A549 (cell line): Measurements from ENCODE around the gene SRGAP1. TPM values are rescaled to one million over a fixed set of nuclear protein-coding genes. Genes with fewer than 3 reads are reported as not detected.

ENCODE experiments used
- ATAC-seq, 2 experiments: fragments of 200-7000 bp in 1 of 2; fragments of >200 bp in 1 of 2; cut with Nextera tagmentation in 1 of 2; cut with Tn5 transposase in 1 of 2; 3 replicates each; pipeline versions ENCODE4 v1.8.0 to v1.9.1; 2018 to 2020; ENCODE audit warnings: mild to moderate bottlenecking in 1 of 2, moderate library complexity in 1 of 2
- CTCF ChIA-PET: fragments of 300-600 bp; sonication (Branson Sonifier 250); formaldehyde crosslinking; extraction: SDS; loops from one replicate; lab custom pipeline; 2021; ENCODE audit warnings: antibody characterized with exemption, inconsistent platforms; lab: Yijun Ruan, JAX
- POLR2A ChIA-PET: fragments of 350-600 bp; formaldehyde crosslinking; extraction: SDS; loops from one replicate; lab custom pipeline; 2021; ENCODE audit warnings: antibody characterized with exemption, inconsistent platforms; lab: Yijun Ruan, JAX
- DNase-seq, 2 experiments: peaks; one replicate each; pipeline versions ENCODE4 v3.0.0 to v3.0.0-alpha.2; 2011 to 2016; ENCODE audit warnings: low read depth in 1 of 2, low spot score in 1 of 2
- FAIRE-seq: peaks from 2 replicates; lab custom pipeline; 2011; peaks lifted over from hg19 to GRCh38; lab: Jason Lieb, UNC
- H3K27ac ChIP-seq, 2 experiments: fragments of >200 bp; sonication (Bioruptor Twin); formaldehyde crosslinking; 3 replicates each; pipeline ENCODE4 v1.5.1; 2016 to 2017
- H3K4me1 ChIP-seq: fragments of >200 bp; sonication (Bioruptor Twin); formaldehyde crosslinking; 3 replicates; pipeline ENCODE4 v1.6.1; 2016
- H3K4me2 ChIP-seq: fragments of >200 bp; sonication (Bioruptor Twin); formaldehyde crosslinking; 3 replicates; pipeline ENCODE4 v1.6.1; 2016
- H3K4me3 ChIP-seq: fragments of >200 bp; sonication (Bioruptor Twin); formaldehyde crosslinking; 3 replicates; pipeline ENCODE4 v1.5.1; 2016
- H3K9me3 ChIP-seq: fragments of >200 bp; sonication (Bioruptor Twin); formaldehyde crosslinking; 3 replicates; pipeline ENCODE4 v1.6.1; 2016
- CBX2 ChIP-seq: fragments of 200-600 bp; sonication (generic); IDR thresholded peaks from 2 replicates; pipeline ENCODE4 v1.6.1; 2016; ENCODE audit warnings: low read depth, mild to moderate bottlenecking, borderline replicate concordance
- CEBPB ChIP-seq, 2 experiments: fragments of >200 bp in 1 of 2; sonication (Bioruptor Twin) in 1 of 2; formaldehyde crosslinking in 1 of 2; IDR thresholded peaks; 2 replicates each; pipeline ENCODE4 v1.6.1; 2012 to 2016
- CHD2 ChIP-seq: fragments of 150-350 bp; IDR thresholded peaks from 2 replicates; pipeline ENCODE4 v1.6.1; 2014; ENCODE audit warnings: low read length; ENCODE audit not compliant: partially characterized antibody
- EHF ChIP-seq: fragments of 250-450 bp; sonication (Bioruptor Pico); IDR thresholded peaks from 2 replicates; pipeline ENCODE4 v1.5.0; 2020; ENCODE audit warnings: mild to moderate bottlenecking
- EHMT2 ChIP-seq: fragments of 200-600 bp; sonication (generic); IDR thresholded peaks from 2 replicates; pipeline ENCODE4 v1.6.1; 2016; ENCODE audit warnings: antibody characterized with exemption, low read depth, mild to moderate bottlenecking, moderate library complexity
- EP300 ChIP-seq, 2 experiments: fragments of >200 bp; sonication (Bioruptor Twin); formaldehyde crosslinking; IDR thresholded peaks; 2 replicates in 1 of 2; 3 replicates in 1 of 2; pipeline ENCODE4 v1.6.1; 2016 to 2017
- HDAC2 ChIP-seq: fragments of 200-600 bp; sonication (generic); IDR thresholded peaks from 2 replicates; pipeline ENCODE4 v1.6.1; 2016
- HOXB5 ChIP-seq: fragments of 250-450 bp; sonication (Bioruptor Pico); IDR thresholded peaks from 2 replicates; pipeline ENCODE4 v1.5.0; 2020; ENCODE audit warnings: mild to moderate bottlenecking, moderate library complexity
- JUN ChIP-seq, 2 experiments: fragments of >200 bp; sonication (Bioruptor Twin); formaldehyde crosslinking; IDR thresholded peaks; 2 replicates in 1 of 2; 3 replicates in 1 of 2; pipeline ENCODE4 v1.6.1; 2016 to 2017
- KDM1A ChIP-seq: fragments of 200-600 bp; sonication (generic); IDR thresholded peaks from 2 replicates; pipeline ENCODE4 v1.6.1; 2016; ENCODE audit warnings: low read depth, mild to moderate bottlenecking
- KDM5A ChIP-seq: fragments of 200-600 bp; sonication (generic); IDR thresholded peaks from 2 replicates; pipeline ENCODE4 v1.6.1; 2016; ENCODE audit warnings: antibody characterized with exemption, mild to moderate bottlenecking
- MAFK ChIP-seq: fragments of 450-650 bp; IDR thresholded peaks from 2 replicates; pipeline ENCODE4 v1.6.1; 2014; ENCODE audit not compliant: partially characterized antibody
- MAZ ChIP-seq: fragments of 150-350 bp; IDR thresholded peaks from 2 replicates; pipeline ENCODE4 v1.6.1; 2014; ENCODE audit warnings: antibody characterized with exemption, low read depth, low read length, borderline replicate concordance
- NPAS2 ChIP-seq: fragments of 250-450 bp; sonication (Bioruptor Pico); IDR thresholded peaks from 2 replicates; pipeline ENCODE4 v1.8.0; 2022; ENCODE audit warnings: mild to moderate bottlenecking, moderate library complexity, borderline replicate concordance
- POLR2A ChIP-seq: IDR thresholded peaks from 2 replicates; pipeline ENCODE4 v1.6.1; 2012; ENCODE audit warnings: mild to moderate bottlenecking, low read length
- RAD21 ChIP-seq, 2 experiments: fragments of >200 bp in 1 of 2; sonication (Bioruptor Twin) in 1 of 2; formaldehyde crosslinking in 1 of 2; IDR thresholded peaks in 1 of 2; conservative IDR thresholded peaks in 1 of 2; 2 replicates in 1 of 2; 3 replicates in 1 of 2; pipeline ENCODE4 v1.6.1; 2012 to 2018; ENCODE audit warnings: inconsistent platforms in 1 of 2
- RCOR1 ChIP-seq: fragments of 150-350 bp; IDR thresholded peaks from 2 replicates; pipeline ENCODE4 v1.6.1; 2014; ENCODE audit warnings: antibody characterized with exemption, low read length, low read depth
- RFX5 ChIP-seq: fragments of 450-650 bp; IDR thresholded peaks from 2 replicates; pipeline ENCODE4 v1.7.1; 2014; ENCODE audit warnings: antibody characterized with exemption, mild to moderate bottlenecking, moderate library complexity
- SREBF2 ChIP-seq: fragments of 450-650 bp; IDR thresholded peaks from 2 replicates; pipeline ENCODE4 v1.6.1; 2014; ENCODE audit warnings: mild to moderate bottlenecking, moderate library complexity
- TFCP2L1 ChIP-seq: fragments of 250-450 bp; sonication (Bioruptor Pico); IDR thresholded peaks from 2 replicates; pipeline ENCODE4 v1.5.0; 2021; ENCODE audit warnings: mild to moderate bottlenecking
- WGBS: methylation state at CpG from one replicate; pipeline ENCODE4 v1.1.6; 2017; ENCODE audit errors: missing lambda C conversion rate; 5-methylcytosine and 5-hydroxymethylcytosine counted together
- polyA plus RNA-seq, 4 experiments: library from polyadenylated mRNA; depleted of rRNA in 3 of 4; stranded (reverse); fragments of >200 nt; fragmentation: RNase III in 1 of 4; extraction: RNeasy Plus Mini Kit Qiagen cat#74134 plus additional on column Dnase treatment in 1 of 4; gene quantifications; 2 replicates in 3 of 4; 3 replicates in 1 of 4; pipeline ENCODE4 v1.2.3, GENCODE V29; 2011 to 2017
- TF ChIP-seq, protein P1 (sequence below): fragments of 200-600 bp; sonication (generic); IDR thresholded peaks from 2 replicates; pipeline ENCODE4 v1.6.1; 2016; ENCODE audit warnings: antibody characterized with exemption, mild to moderate bottlenecking, moderate library complexity
- TF ChIP-seq, protein P2 (sequence below): fragments of 250-450 bp; sonication (Bioruptor Pico); IDR thresholded peaks from 2 replicates; pipeline ENCODE4 v1.5.0; 2021; ENCODE audit warnings: mild to moderate bottlenecking, moderate library complexity, borderline replicate concordance
- TF ChIP-seq, protein P3 (sequence below): fragments of >200 bp; sonication (Bioruptor Twin); formaldehyde crosslinking; IDR thresholded peaks from 3 replicates; pipeline ENCODE4 v1.6.1; 2016
- TF ChIP-seq, protein P4 (sequence below): fragments of 150-350 bp; IDR thresholded peaks from 2 replicates; pipeline ENCODE4 v1.6.1; 2014; ENCODE audit warnings: low read depth, mild to moderate bottlenecking, low read length
- TF ChIP-seq, protein P5 (sequence below): fragments of 450-650 bp; IDR thresholded peaks from 2 replicates; pipeline ENCODE4 v1.6.1; 2014; ENCODE audit warnings: antibody characterized with exemption
- TF ChIP-seq, protein P6 (sequence below): fragments of >200 bp; sonication (Bioruptor Twin); formaldehyde crosslinking; IDR thresholded peaks from 3 replicates; pipeline ENCODE4 v1.5.1; 2016

The SRGAP1 gene
- polyA plus RNA-seq, 2 of the 4 experiments (the other 2 are of a cell fraction) = 7.9 to 22.9 TPM

DNA sequence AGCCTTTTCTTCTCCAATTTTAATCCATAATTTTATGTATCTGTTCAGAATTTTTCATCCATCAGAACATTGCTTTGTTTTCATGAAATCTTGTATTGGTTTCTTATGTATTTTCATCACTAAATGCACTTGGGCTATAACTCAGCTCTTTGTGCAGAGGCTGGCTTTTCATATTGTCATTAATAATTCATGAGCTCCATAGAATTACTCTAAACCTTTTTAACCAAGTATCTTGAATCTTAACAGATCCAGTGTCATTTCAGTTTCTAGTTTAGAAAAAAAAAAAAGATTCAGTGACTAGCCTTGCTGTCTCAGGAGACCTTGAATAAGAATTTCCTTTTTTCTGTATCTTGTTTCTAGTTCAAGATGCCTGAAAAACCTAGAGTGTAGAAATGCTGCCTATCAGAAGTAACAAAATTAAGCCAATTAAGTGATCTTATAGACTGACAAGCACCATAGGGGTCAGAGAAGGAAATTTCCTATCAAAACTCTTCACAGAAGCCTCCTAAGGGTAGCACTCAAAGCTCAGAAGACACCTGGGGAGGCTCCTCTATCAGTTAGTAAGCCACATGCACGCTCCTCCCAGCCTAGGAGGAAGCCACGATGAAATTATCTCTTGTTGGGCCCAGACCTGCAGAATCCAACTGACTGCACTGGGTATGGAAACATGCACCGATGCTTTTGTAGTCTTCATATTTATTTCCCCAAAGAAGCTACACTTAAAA, 214.2 kb downstream of the SRGAP1 start:
- Histone ChIP-seq H3K4me3 (no peak overlapping the region), H3K4me2 (no peak overlapping the region), H3K27ac (no peak overlapping the region), H3K4me1 (peaks cover 8% of the 10 kb centered on the region; the same call in 2 of the 3 replicates), H3K9me3 (no peaks in the 10 kb centered on the region; the same call in 2 of the 3 replicates)
- FAIRE-seq (no peak), ATAC-seq (no peak), DNase-seq (no peak)
- ChIA-PET CTCF (interaction anchor here (1.1 to 1.4 kb wide), 3 partner anchors 41 to 219 kb away, joined by 3 to 4 read pairs (median 4); no protein-coding TSS in a partner anchor), POLR2A (no interaction called here)
- TF ChIP-seq, protein P1, sequence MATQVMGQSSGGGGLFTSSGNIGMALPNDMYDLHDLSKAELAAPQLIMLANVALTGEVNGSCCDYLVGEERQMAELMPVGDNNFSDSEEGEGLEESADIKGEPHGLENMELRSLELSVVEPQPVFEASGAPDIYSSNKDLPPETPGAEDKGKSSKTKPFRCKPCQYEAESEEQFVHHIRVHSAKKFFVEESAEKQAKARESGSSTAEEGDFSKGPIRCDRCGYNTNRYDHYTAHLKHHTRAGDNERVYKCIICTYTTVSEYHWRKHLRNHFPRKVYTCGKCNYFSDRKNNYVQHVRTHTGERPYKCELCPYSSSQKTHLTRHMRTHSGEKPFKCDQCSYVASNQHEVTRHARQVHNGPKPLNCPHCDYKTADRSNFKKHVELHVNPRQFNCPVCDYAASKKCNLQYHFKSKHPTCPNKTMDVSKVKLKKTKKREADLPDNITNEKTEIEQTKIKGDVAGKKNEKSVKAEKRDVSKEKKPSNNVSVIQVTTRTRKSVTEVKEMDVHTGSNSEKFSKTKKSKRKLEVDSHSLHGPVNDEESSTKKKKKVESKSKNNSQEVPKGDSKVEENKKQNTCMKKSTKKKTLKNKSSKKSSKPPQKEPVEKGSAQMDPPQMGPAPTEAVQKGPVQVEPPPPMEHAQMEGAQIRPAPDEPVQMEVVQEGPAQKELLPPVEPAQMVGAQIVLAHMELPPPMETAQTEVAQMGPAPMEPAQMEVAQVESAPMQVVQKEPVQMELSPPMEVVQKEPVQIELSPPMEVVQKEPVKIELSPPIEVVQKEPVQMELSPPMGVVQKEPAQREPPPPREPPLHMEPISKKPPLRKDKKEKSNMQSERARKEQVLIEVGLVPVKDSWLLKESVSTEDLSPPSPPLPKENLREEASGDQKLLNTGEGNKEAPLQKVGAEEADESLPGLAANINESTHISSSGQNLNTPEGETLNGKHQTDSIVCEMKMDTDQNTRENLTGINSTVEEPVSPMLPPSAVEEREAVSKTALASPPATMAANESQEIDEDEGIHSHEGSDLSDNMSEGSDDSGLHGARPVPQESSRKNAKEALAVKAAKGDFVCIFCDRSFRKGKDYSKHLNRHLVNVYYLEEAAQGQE = no peak
- TF ChIP-seq CBX2 (no peak), KDM1A (no peak), RAD21 (conservative IDR thresholded peaks at IDR 0.05 in 1 of 2, IDR thresholded peaks at IDR 0.05 in 1 of 2) (no peak), POLR2A (no peak), HOXB5 (no peak), NPAS2 (no peak), JUN (IDR thresholded peaks at IDR 0.05) (no peak), HDAC2 (no peak), MAZ (no peak), MAFK (no peak), EHMT2 (no peak)
- TF ChIP-seq, protein P2, sequence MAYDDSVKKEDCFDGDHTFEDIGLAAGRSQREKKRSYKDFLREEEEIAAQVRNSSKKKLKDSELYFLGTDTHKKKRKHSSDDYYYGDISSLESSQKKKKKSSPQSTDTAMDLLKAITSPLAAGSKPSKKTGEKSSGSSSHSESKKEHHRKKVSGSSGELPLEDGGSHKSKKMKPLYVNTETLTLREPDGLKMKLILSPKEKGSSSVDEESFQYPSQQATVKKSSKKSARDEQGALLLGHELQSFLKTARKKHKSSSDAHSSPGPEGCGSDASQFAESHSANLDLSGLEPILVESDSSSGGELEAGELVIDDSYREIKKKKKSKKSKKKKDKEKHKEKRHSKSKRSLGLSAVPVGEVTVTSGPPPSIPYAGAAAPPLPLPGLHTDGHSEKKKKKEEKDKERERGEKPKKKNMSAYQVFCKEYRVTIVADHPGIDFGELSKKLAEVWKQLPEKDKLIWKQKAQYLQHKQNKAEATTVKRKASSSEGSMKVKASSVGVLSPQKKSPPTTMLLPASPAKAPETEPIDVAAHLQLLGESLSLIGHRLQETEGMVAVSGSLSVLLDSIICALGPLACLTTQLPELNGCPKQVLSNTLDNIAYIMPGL (CRISPR knock-in tag) = no peak
- TF ChIP-seq, protein P3, sequence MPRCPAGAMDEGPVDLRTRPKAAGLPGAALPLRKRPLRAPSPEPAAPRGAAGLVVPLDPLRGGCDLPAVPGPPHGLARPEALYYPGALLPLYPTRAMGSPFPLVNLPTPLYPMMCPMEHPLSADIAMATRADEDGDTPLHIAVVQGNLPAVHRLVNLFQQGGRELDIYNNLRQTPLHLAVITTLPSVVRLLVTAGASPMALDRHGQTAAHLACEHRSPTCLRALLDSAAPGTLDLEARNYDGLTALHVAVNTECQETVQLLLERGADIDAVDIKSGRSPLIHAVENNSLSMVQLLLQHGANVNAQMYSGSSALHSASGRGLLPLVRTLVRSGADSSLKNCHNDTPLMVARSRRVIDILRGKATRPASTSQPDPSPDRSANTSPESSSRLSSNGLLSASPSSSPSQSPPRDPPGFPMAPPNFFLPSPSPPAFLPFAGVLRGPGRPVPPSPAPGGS = no peak
- 92% methylated on average over 3 of the region's 3 CpGs for WGBS

DNA sequence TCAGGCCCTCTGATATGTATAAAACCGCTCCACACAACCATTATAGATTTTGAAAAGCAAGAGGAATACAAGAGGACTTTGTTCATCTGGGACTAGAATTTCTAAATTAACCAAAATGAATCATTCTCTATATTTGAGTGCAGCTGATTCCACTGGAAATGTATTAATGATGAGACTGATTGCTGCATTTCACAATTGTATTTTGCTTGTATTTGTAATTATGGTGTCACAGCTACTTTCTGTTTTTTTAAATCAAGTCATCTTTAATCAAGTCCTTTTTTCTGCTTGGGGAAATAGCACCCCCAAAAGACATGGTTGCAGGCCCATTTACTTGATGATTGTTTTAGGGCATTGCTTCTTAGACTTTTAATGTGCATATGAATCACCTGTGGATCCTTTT, 215.2 kb downstream of the SRGAP1 start:
- FAIRE-seq = peak; percentile 87
- TF ChIP-seq RFX5 (no peak), RCOR1 (no peak), MAZ (no peak), RAD21 (conservative IDR thresholded peaks at IDR 0.05 in 1 of 2, IDR thresholded peaks at IDR 0.05 in 1 of 2) (no peak), CEBPB (IDR thresholded peaks at IDR 0.05) (no peak), KDM5A (no peak), EHF (no peak), EP300 (IDR thresholded peaks at IDR 0.05) (no peak), EHMT2 (no peak), CHD2 (no peak), SREBF2 (no peak), HOXB5 (no peak), TFCP2L1 (CRISPR knock-in tag) (no peak)
- TF ChIP-seq, protein P4, sequence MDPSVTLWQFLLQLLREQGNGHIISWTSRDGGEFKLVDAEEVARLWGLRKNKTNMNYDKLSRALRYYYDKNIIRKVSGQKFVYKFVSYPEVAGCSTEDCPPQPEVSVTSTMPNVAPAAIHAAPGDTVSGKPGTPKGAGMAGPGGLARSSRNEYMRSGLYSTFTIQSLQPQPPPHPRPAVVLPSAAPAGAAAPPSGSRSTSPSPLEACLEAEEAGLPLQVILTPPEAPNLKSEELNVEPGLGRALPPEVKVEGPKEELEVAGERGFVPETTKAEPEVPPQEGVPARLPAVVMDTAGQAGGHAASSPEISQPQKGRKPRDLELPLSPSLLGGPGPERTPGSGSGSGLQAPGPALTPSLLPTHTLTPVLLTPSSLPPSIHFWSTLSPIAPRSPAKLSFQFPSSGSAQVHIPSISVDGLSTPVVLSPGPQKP = no peak
- TF ChIP-seq, protein P5, sequence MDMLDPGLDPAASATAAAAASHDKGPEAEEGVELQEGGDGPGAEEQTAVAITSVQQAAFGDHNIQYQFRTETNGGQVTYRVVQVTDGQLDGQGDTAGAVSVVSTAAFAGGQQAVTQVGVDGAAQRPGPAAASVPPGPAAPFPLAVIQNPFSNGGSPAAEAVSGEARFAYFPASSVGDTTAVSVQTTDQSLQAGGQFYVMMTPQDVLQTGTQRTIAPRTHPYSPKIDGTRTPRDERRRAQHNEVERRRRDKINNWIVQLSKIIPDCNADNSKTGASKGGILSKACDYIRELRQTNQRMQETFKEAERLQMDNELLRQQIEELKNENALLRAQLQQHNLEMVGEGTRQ = no peak
- TF ChIP-seq, protein P6, sequence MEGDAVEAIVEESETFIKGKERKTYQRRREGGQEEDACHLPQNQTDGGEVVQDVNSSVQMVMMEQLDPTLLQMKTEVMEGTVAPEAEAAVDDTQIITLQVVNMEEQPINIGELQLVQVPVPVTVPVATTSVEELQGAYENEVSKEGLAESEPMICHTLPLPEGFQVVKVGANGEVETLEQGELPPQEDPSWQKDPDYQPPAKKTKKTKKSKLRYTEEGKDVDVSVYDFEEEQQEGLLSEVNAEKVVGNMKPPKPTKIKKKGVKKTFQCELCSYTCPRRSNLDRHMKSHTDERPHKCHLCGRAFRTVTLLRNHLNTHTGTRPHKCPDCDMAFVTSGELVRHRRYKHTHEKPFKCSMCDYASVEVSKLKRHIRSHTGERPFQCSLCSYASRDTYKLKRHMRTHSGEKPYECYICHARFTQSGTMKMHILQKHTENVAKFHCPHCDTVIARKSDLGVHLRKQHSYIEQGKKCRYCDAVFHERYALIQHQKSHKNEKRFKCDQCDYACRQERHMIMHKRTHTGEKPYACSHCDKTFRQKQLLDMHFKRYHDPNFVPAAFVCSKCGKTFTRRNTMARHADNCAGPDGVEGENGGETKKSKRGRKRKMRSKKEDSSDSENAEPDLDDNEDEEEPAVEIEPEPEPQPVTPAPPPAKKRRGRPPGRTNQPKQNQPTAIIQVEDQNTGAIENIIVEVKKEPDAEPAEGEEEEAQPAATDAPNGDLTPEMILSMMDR = no peak

More for the DNA sequence above, 215.2 kb downstream of the SRGAP1 start:
- Histone ChIP-seq H3K9me3 (no peaks in the 10 kb centered on the region; the same call in 2 of the 3 replicates), H3K27ac (no peak overlapping the region), H3K4me2 (no peak overlapping the region), H3K4me3 (no peak overlapping the region), H3K4me1 (peaks cover 8% of the 10 kb centered on the region; the same call in 2 of the 3 replicates)
- ChIA-PET POLR2A (no interaction called here), CTCF (interaction anchor here (0.6 to 1.4 kb wide), 5 partner anchors 40 to 220 kb away, joined by 3 to 4 read pairs (median 3); no protein-coding TSS in a partner anchor)
- DNase-seq = no peak
- no peak for ATAC-seq
- WGBS = 98% methylated on average over 1 of the region's 1 CpG
